CD4-positive, alpha-beta T cell treated with Interleukin-15 for 4 hours (primary cell): ENCODE results near the gene ADAMTSL5.
A peak's percentile ranks its signal among the peaks of the same experiment; 100 is the strongest.
"Not testable (repeated sequence)": the region's sequence is repeated elsewhere in the genome, so short reads cannot be mapped to it uniquely, and the experiment has no call there.

ENCODE experiments used
- DNase-seq: peaks from one replicate; pipeline ENCODE4 v3.0.0-alpha.2; 2020; ENCODE audit warnings: low spot score

Gene ADAMTSL5

DNA sequence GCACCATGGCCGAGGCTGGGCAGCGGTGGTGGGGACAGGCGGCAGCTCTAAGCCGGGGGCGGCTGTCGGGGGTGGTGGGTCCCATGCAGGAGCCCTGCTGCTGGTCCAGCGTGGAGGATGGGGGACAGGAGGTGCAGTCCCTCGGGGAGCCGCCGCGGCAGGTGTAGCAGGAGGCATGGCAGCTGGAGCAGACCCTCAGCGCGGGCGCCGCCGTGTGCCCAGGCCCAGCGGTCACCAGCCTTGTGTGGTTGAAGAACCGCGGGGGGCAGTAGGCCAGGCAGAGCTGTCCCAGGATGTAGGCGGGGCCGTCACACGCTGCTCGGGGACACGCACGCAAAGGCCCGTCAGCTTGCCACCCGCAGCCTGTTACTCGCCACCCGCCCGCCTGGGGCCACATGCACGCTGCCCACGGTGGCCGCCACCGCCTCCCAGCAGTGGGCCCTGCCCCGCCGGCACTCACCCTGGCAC is 30.9 kb downstream of the ADAMTSL5 start:
- DNase-seq: no peak

DNA sequence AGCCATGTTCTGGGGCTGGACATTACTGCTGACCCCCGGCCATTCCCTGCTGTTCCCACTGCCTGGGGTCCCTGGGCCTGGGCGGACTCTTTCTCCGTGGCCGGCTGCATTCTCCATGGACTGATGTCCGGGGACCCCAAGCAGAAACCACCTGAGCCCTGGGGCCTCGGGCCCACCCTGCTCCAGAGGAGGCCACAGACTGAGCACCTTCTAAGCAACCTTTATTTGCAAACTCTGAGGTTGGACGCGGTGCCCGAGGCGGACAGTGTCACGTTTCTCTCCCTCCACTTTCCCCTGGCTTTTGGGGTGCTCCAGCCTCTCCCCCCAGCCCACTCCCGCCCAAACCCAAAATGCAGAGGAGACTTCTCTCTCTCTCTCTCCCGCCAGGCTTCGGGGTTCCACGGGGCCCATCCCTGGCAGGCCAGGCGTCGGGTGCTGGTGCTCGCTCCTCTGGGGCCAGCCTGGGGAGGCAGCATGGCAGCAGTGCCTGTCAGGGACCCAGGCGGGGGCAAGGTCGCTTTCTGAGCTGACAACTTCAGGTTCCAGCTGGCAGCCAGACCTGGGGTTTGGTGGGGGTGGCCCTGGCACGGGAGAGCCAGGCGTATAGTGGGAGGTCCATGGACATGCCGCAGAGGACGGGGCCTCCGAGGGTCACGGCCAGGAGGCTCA is 31.5 kb downstream of the ADAMTSL5 start:
- DNase-seq: no peak

DNA sequence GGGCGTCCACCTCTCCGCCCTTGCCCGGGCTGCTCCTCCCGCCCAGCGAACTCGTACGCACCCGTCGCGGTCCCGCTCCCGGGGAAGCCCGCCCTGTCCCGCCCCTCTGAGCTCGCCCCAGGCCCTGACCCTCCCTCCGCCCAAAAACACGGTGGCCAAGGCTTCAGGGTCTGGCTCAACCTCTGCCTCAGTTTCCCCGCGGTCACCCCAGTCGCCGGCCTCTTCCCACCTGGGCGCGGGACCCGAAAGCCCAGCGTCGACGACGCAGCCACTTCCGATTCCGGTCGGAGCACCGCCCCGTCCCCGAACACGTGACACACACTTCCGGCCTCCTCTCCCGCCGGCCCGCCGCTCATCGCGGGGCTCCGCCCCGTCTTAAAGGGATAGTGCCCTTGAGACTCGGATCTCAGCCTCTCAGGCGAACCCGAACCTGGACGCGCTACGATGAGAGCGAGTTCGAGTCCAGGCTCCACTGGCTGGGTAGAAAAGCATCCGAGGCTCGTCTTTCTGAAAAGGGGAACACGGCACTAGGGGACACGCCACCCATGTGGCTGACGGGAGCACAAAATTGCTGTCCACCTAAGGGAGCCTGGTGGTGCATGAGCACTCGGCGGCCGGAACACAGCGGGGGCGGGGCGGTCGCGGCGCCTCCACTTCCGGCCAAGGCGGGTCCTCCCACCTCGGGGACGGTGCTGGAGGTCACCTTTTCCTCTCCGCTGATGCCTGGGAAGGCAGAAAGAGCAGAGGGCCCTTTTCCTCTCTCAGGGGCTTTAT is 33.7 kb downstream of the ADAMTSL5 start, which contains the start of gene C19orf25:
Gene C19orf25 (minus strand): TSS at position 282 of the 774 bp plus-strand sequence. CDS start 312 bp downstream, outside the sequence.
- peak; percentile 92 for DNase-seq

DNA sequence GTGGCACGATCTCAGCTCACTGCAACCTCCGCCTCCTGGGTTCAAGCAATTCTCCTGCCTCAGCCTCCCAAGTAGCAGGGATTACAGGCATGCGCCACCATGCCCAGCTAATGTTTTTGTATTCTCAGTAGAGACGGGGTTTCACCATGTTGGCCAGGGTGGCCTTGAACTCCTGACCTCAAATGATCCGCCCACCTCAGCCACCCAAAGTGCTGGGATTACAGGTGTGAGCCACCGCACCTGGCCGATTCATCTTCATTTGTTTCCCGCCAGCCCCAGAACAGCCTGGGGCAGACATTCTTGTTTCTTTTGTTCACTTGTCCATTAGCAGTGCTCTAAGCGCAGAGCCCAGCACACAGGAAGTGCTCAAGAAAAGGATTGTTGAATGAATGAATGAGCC is 35.8 kb downstream of the ADAMTSL5 start:
- DNase-seq: not testable (repeated sequence)

DNA sequence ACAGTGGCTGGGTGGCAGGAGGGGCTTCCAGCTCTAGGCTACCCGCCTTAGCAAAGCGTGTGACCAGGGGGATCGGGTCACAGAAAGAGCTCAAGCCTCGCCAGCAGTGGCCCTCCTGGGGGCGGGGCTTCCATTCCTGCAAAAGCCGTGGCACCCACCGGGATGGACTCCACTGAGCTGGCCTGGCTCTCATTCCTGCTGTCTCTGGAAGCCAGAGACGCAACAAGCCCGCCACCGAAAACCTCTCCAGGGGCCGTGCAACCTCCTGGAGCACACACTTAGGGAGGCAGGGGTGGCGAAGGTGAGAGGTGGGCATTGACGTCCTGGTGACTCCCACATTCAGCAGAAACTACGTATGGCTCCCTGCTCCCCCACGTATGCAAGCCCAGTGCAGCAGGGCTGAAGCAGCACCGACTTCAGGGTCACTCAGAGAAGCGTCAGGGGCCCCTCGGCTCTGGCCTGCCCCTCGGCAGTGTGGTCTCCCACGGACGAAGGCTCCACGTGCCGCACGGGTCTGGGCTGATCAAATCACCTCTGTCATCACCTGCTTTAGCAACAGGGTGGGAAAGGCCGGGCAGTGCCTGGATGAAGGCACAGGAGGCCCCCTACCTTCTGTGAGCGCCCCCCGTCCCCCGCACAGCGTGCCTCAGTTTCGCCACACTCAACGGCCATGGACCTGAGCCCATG is 36.9 kb downstream of the ADAMTSL5 start:
- no peak for DNase-seq

DNA sequence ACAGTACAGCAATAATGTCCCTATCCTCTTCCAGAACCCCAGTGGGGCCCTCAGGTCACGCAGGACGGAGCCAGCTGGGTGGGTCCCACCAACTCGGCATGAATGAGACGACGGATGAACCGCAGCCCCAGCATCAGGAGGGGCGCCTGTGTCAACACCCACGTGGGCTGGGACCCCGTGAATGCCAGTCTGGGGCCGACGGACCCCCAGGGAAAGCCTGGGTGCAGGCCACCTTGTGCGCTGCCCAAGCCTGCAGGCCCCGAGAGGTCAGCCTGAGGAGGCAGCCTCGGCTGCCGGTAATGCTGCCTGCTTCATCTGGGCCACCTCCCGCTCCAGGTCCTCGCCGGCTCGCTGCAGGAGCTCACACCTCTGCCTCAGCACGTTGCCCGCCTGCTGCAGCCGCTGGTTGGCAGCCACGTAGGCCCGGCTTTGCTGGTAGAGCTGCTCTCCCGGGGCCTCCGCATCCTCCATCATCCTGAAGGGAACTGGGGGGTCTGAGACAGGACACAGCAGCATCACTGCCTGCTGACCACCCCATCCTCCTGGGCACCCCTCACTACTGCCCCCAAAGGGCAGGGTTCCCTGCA is 38.0 kb downstream of the ADAMTSL5 start:
- DNase-seq: no peak

DNA sequence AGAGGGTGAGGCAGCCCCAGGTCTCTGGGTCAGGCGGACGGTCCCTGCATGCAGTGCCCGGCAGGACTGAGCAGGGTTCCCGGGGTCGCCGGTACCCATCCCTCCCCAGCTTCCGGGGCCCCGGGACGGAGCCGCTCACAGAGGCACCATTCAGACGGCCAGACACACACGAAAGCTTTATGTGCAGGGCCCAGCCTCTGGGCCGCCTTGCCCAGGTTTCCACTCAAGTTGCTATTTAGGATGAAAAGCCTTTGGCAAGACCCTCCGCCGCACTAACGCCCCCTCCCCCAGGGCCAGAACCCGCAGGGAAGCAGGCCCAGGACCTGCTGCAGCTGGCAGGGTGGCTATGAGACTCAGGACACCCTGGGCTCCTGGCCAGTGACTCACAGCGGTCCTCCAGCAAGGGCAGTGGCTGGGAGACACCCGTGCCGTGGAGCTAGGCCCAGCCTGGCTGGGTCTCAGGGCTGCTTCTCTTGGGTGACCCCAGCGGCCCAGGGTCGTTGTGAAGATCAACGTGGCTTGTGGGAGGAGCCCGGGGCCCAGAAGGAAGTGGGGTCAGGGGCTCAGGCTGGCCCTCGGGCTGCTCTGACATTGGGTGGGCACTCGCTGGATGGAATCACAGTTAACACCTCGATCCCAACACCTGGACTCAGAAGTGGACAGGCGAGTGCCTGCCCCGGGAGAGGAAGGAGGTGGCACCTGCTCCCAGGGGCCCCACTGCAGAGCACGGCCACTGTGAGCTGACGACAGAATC is 38.6 kb downstream of the ADAMTSL5 start:
- DNase-seq: no peak

DNA sequence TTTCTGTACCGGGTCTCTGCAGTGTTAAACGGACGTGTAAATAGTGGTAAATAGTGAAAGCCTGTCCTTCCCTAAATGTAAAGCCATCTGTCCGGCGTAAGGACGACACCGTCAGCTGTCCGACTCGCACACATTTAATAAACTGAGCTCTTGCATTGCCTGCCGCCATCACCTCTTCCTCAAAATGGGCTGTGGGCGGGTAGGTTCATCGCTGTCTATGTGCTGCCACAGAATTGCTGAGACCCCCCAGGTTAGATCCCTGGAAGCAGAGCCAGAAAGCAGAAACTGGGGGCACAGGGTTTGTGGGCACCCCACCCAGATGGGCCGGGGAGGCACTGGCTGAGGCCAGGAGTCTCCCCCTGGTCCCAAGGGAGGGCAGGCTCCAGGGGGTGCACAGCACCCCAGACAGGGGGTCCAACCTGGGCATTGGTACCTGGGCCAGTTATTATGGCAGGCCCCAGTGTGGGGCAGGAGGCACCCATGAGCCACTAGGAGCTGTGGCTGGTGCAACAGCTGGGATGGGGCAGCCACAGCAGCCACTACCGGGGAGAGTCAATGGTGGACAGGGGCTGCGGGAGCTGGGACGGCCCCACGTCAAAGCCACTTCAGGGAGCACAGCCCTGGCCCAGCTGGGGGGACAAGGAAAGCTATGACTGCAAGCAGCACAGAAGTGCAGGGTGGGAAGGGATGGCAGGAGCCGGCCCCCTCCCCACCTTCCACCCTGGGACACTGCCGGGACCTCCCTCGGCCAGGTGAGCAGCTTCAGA is 39.6 kb downstream of the ADAMTSL5 start:
- DNase-seq: no peak

DNA sequence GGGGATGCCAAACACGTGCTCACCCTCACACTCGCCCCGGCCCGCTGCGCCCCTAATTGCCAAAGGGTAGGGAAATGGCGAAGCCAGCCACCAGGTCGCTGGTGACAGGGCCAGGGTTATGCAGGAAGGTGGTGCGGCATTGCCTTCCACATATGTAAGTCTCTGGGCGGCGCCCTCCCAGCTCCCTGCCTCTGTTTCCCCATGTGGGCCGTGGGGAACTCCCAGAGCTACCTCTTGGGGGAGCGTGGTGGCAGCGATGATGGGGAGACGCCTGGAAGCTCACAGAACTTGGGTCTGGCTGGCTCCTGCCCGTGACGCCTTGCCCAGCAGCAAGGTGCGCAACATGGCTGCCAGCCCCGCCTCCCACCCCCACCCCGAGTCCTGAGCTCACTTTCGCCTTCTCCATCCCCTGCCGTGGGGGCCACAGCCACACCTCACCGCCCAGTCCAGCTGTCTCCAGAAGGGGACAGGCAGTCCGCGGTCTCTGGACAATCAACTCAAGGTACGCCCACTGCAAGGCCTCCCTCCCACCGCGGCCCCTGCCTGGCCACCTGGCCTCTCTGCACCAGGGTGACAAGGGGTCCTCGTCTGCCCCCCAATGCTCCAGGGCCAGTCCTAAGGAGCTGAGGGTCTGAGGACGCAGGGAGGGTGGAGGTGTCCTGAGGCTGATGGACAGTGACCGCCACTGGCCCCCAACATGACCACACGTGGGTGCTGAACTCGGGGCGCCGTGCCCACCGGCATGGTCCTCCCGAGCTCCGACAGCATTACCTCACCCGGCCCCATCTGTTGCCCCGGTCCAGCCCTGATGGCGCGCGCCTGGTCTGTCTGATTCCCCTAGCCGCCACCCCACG is 40.4 kb downstream of the ADAMTSL5 start:
- no peak for DNase-seq

DNA sequence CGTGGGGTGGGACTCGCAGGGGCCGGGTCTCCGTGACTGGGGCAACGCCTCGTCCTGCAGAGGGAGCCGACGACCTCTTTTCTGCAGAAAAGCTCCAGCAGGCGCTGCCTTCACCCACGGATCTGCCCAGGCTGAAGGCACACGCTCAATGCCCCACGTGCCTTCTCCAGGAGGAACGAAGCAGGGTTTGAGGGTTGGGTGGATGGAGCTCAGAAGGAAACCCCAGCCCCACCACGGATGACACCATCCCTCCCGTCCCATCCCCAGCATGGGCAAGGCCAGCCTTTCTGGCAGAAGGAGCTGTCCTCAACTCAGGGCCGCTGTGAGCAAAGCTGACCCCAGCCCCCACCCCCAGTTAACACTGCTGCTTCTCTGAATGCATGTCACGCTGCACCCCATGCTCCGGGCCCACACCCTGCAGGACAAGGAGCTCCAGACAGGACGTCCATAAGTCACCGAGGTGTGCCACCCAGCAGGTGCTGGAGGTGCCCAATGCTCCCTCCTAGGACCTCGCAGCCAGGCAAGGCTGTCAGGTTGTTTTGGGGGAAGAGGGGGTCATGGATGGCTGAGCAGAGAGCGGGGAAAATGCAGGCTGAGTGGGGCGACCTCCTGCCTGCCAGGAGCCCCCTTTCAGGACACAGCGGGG is 41.2 kb downstream of the ADAMTSL5 start:
- DNase-seq: no peak

DNA sequence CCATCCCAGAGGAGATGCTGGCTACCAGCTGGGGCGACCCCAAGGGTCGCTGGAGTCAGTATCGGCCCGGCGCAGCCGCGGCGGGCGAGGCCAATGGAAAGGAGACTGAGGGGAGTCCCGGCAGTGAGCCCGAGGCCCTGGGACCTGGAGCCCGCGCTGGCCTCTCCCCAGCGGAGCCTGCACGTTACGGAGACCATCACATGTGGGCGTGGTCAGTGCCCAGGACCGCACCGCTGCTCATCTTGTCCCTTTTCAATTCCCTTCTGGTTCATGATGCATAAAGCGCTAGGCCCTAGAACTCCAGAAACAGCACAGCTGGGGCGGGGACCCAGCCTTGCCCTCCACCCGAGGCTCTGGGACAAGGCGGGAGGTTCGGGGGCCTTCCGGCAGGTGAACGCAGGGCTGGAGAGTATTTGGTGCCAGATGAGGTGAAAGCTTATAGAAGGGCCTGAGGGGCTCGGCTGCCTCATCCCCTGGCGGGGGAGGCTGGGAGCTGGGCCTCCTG is 41.8 kb downstream of the ADAMTSL5 start:
- no peak for DNase-seq

DNA sequence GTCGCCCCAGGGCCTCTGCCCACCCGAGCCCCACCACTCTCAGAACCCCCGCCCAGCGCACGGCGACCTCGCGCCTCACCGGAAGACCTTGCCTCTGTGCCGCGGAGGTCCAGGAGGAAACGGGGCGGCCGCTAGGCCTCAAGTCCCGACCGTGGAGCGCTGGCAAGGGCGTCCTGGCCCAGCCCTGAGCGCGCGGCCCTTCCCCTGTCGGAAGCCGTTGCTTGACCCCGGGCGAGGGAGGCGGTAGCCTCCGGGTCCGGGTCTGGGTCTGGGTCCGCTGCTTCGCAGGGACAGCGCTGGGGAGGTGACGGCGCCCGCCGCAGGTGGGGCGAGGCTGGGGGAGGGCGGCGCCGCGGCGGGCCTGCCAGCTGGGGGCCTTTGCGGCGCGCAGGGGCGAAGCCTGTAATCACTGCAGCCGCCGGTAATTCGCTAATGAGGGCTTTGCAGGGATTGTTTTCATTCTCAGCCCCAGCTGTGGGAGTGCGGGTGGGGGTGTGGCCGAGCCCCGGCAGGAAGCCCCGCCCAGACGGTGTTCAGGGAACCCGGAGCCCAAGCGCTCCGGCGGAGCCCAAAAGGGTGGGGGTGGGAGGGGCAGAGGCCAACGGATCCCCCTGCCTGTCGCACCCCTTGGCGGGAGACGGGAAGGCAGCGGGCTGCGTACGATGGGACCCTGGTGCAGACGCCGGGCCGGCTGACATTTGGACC is 42.4 kb downstream of the ADAMTSL5 start:
- DNase-seq: peak; percentile 77

DNA sequence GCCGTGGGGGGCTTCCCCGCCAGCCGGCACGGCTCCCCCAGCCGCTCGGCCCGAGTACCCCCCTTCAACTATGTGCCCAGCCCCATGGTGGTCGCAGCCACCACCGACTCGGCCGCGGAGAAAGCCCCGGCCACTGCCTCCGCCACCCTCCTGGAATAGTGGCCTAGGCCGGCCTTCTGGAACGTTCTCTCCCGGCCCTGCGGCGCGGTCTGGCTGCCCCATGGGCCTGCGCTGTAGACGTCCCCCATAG is 42.8 kb downstream of the ADAMTSL5 start:
- no peak for DNase-seq

DNA sequence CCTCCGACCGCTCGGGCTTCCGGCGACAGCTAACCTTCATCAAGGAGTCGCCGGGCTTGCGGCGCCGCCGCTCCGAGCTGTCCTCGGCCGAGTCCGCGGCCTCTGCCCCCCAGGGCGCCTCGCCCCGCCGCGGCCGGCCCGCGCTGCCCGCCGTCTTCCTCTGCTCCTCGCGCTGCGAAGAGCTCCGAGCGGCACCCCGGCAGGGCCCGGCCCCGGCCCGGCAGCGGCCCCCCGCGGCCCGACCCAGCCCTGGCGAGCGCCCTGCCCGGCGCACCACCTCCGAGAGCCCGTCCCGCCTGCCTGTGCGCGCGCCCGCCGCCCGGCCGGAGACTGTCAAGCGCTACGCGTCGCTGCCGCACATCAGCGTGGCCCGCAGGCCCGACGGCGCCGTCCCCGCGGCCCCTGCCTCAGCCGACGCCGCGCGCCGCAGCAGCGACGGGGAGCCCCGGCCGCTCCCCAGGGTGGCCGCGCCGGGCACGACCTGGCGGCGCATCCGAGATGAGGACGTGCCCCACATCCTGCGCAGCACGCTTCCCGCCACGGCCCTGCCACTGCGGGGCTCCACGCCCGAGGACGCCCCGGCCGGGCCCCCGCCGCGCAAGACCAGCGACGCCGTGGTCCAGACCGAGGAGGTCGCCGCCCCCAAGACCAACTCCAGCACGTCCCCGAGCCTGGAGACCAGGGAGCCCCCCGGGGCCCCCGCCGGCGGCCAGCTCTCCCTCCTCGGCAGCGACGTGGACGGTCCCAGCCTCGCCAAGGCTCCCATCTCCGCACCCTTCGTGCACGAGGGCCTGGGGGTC is 43.4 kb downstream of the ADAMTSL5 start:
- DNase-seq: no peak

DNA sequence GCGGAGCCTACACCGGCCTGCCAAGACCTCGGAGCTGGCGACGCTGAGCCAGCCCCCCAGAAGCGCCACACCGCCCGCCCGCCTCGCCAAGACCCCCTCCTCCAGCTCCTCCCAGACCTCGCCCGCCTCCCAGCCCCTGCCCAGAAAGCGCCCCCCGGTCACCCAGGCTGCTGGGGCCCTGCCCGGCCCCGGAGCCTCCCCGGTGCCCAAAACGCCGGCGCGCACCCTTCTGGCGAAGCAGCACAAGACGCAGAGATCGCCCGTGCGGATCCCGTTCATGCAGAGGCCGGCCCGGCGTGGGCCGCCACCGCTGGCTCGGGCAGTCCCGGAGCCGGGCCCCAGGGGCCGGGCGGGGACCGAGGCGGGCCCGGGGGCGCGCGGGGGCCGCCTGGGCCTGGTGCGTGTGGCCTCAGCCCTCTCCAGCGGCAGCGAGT is 44.0 kb downstream of the ADAMTSL5 start:
- no peak for DNase-seq

DNA sequence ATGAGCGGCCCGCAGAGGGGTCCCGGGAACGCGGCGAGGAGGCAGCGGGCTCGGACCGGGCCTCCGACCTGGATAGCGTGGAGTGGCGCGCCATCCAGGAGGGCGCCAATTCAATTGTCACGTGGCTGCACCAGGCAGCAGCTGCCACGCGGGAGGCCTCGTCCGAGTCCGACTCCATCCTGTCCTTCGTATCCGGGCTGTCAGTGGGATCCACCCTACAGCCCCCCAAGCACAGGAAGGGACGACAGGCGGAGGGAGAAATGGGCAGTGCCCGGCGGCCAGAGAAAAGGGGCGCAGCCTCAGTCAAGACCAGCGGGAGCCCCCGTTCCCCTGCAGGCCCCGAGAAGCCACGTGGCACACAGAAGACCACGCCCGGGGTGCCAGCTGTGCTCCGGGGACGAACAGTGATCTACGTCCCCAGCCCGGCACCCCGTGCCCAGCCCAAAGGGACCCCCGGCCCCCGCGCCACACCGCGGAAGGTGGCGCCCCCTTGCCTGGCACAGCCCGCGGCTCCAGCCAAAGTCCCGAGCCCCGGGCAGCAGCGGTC is 44.5 kb downstream of the ADAMTSL5 start:
- no peak for DNase-seq

DNA sequence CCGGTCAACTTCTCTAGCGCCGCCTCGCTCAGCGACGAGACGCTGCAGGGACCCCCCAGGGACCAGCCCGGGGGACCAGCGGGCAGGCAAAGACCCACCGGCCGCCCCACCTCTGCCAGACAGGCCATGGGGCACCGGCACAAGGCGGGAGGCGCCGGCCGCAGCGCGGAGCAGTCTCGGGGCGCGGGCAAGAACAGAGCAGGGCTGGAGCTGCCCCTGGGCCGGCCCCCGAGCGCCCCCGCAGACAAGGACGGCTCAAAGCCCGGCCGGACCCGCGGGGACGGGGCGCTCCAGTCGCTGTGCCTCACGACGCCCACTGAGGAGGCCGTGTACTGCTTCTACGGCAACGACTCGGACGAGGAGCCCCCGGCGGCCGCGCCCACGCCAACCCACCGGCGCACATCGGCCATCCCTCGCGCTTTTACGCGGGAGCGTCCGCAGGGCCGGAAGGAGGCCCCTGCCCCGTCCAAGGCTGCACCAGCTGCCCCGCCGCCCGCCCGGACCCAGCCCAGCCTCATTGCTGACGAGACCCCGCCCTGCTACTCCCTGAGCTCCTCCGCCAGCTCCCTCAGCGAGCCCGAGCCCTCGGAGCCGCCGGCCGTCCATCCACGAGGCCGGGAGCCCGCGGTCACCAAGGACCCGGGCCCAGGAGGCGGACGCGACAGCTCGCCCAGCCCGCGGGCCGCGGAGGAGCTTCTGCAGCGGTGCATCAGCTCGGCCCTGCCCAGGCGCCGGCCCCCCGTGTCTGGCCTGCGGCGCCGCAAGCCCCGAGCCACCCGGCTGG is 45.1 kb downstream of the ADAMTSL5 start:
- DNase-seq: no peak
